ENCODE data around the gene SH3BP5. TPM values are rescaled to one million over a fixed set of nuclear protein-coding genes. Genes with fewer than 3 reads are reported as not detected.

Gene SH3BP5
- total and polyA plus RNA-seq, 3 donors from 2014 or later = 86.7 to 126 (median 102) TPM

- WGBS, 2 donors = 44 to 78% methylated on average over 5 to 6 of the region's 6 CpGs
- intact Hi-C loops (cut with DNase I; ENCODE audit: low total_unique reads) = no loop called here
- Histone ChIP-seq H3K36me3 (ENCODE audit: low read depth, missing control alignments) (no peaks in the 10 kb centered on the region), H3K27ac (peak overlapping the region; percentile 23 to 60), H3K4me1 (peaks cover 38% of the 10 kb centered on the region), H3K9me3 (no peaks in the 10 kb centered on the region), H3K4me3 (no peak overlapping the region), H3K27me3 (no peaks in the 10 kb centered on the region)
- peak; percentile 67 for DNase-seq
- no peak for TF ChIP-seq POLR2A (IDR thresholded peaks at IDR 0.05)
- TF ChIP-seq CTCF (IDR thresholded peaks at IDR 0.05) = peak in 2 of 3 experiments; percentile 21 to 33
Measured at GRCh38 chr3:15305359-15305844, 27.0 kb downstream of the SH3BP5 start.

GRCh38 chr3:15303728-15304127, 28.7 kb downstream of the SH3BP5 start:
- Histone ChIP-seq H3K27me3 (no peaks in the 10 kb centered on the region), H3K36me3 (ENCODE audit: low read depth, missing control alignments) (no peaks in the 10 kb centered on the region), H3K27ac (no peak overlapping the region), H3K4me3 (no peak overlapping the region), H3K9me3 (no peaks in the 10 kb centered on the region), H3K4me1 (peaks cover 30% of the 10 kb centered on the region)
- WGBS, 2 donors = 85 to 93% methylated on average over 13 of the region's 13 CpGs
- TF ChIP-seq POLR2A (IDR thresholded peaks at IDR 0.05) (no peak), CTCF (IDR thresholded peaks at IDR 0.05) (no peak)
- no peak for DNase-seq
- intact Hi-C loops (cut with DNase I; ENCODE audit: low total_unique reads) = no loop called here

DNA sequence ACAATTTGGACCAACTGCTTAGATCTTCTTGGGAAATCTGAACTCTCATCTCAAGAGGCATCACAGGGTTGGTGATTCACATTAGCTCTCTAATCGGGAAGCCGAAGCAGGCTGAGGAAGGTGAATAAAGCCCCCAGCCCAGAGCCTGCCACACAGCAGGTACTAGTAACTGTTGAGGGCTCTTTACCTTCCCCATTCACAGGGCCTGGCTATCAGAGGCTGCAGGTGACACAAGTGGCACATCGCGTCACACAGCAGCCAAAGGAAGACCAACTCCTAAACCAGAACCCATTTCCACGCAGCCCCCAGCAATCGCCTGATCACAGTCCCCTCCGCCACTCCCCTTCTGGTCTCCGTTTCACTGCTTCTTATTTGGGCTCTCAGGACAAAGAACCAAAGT, 29.2 kb downstream of the SH3BP5 start:
- no peaks in the 10 kb centered on the region for H3K36me3 ChIP-seq (ENCODE audit: low read depth, missing control alignments)
- no peak for DNase-seq
- peaks cover 31% of the 10 kb centered on the region for H3K4me1 ChIP-seq
- intact Hi-C loops (cut with DNase I; ENCODE audit: low total_unique reads) = no loop called here
- TF ChIP-seq CTCF (IDR thresholded peaks at IDR 0.05) (no peak), POLR2A (IDR thresholded peaks at IDR 0.05) (no peak)
- H3K4me3 ChIP-seq = no peak overlapping the region
- no peaks in the 10 kb centered on the region for H3K9me3 ChIP-seq
- H3K27me3 ChIP-seq = no peaks in the 10 kb centered on the region
- 94 to 95% methylated on average over 8 of the region's 8 CpGs for WGBS, 2 donors
- no peak overlapping the region for H3K27ac ChIP-seq

DNA sequence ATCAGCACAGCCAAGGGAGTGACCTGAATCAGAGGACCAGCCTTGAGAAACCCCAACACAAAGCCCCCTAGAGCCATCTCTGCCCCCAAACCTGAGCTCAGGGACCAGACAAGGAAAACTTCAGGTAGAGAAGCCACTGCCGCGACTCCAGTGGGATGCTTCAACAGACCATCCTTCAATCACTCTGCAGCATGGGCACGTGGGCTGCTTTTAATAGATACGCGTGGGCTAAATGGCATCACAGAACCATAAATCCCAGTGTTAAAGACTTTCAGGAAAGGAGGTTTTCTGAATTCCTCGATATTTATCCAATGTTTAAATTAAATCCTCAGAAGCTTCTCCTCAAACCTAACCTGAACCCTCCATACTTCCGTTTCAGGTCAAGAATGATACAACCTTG, 30.6 kb downstream of the SH3BP5 start:
- Histone ChIP-seq H3K4me3 (no peak overlapping the region), H3K27me3 (no peaks in the 10 kb centered on the region), H3K9me3 (no peaks in the 10 kb centered on the region), H3K27ac (no peak overlapping the region), H3K4me1 (peaks cover 20% of the 10 kb centered on the region), H3K36me3 (ENCODE audit: low read depth, missing control alignments) (no peaks in the 10 kb centered on the region)
- TF ChIP-seq CTCF (IDR thresholded peaks at IDR 0.05) (no peak), POLR2A (IDR thresholded peaks at IDR 0.05) (no peak)
- DNase-seq = no peak
- intact Hi-C loops (cut with DNase I; ENCODE audit: low total_unique reads) = no loop called here
- 91 to 93% methylated on average over 7 of the region's 7 CpGs for WGBS, 2 donors

- DNase-seq = no peak
- Histone ChIP-seq H3K36me3 (ENCODE audit: low read depth, missing control alignments) (no peaks in the 10 kb centered on the region), H3K9me3 (no peaks in the 10 kb centered on the region), H3K4me3 (no peak overlapping the region), H3K4me1 (peaks cover 17% of the 10 kb centered on the region), H3K27ac (peak overlapping the region in 1 of 2 donors; percentile 43), H3K27me3 (no peaks in the 10 kb centered on the region)
- WGBS, 2 donors = 67 to 84% methylated on average over 8 of the region's 8 CpGs
- intact Hi-C loops (cut with DNase I; ENCODE audit: low total_unique reads) = no loop called here
- TF ChIP-seq CTCF (IDR thresholded peaks at IDR 0.05) (no peak), POLR2A (IDR thresholded peaks at IDR 0.05) (no peak)
Measured at GRCh38 chr3:15300323-15301078, 31.9 kb downstream of the SH3BP5 start.
